DOHH2 (cell line): ENCODE results near the gene PRSS8.
"Not testable (repeated sequence)": the region's sequence is repeated elsewhere in the genome, so short reads cannot be mapped to it uniquely, and the experiment has no call there.

Source experiments
- CTCF ChIP-seq: fragments of 200-600 bp; sonication (generic); IDR thresholded peaks from one replicate; pipeline ENCODE4 v1.5.1; 2014; ENCODE audit warnings: antibody characterized with exemption, mild to moderate bottlenecking, low read depth, low read length; ENCODE audit not compliant: poor library complexity, severe bottlenecking
- EZH2phosphoT487 ChIP-seq: fragments of 200-600 bp; sonication (generic); IDR thresholded peaks from 2 replicates; pipeline ENCODE4 v1.6.1; 2017; ENCODE audit warnings: borderline replicate concordance, mild to moderate bottlenecking, antibody characterized with exemption, low read length, moderate library complexity, mixed read lengths

GRCh38 chr16:31170048-31170447, 34.5 kb upstream of the PRSS8 start:
- TF ChIP-seq CTCF, EZH2phosphoT487: not testable (repeated sequence)
